ENCODE measurements around the gene LRTM2.

Gene LRTM2

DNA sequence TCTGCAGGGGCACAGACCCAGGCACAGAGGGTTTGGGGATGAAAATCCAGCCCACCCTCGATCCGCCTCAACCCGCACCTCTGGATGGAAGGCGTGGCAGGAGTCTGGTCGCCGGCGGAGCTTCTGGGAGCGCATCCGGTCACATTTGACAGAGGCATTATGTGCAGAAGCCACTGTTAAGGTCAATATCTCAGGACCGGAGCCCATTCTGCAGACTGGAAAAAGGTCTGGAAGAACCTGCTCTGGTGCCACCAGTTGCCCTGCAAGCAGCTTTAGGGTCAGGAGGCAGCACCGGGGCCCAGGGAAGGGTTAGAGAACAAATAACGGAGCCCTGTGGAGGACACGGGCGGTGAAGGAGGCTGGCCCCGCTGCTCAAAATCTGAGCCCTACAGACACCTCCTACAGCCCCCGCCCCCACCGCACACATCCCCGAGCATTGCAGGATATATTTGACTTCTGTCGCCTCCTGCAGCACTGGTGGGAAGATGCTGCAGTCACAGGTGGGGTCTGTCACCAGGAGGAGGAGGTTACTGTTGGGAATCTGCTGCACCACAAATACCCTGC is 25.1 kb upstream of the LRTM2 start:
- ATAC-seq = no peak
- no peak for TF ChIP-seq BACH2 (CRISPR knock-in tag; IDR thresholded peaks at IDR 0.05; ENCODE audit: borderline replicate concordance)
- no peak for TF ChIP-seq PPARA (CRISPR knock-in tag; IDR thresholded peaks at IDR 0.05; ENCODE audit: borderline replicate concordance)
- no peak for TF ChIP-seq TCF4 (CRISPR knock-in tag; IDR thresholded peaks at IDR 0.05; ENCODE audit: borderline replicate concordance)
- no peak for TF ChIP-seq GLIS3 (CRISPR knock-in tag; IDR thresholded peaks at IDR 0.05)
- TF ChIP-seq, protein P1, sequence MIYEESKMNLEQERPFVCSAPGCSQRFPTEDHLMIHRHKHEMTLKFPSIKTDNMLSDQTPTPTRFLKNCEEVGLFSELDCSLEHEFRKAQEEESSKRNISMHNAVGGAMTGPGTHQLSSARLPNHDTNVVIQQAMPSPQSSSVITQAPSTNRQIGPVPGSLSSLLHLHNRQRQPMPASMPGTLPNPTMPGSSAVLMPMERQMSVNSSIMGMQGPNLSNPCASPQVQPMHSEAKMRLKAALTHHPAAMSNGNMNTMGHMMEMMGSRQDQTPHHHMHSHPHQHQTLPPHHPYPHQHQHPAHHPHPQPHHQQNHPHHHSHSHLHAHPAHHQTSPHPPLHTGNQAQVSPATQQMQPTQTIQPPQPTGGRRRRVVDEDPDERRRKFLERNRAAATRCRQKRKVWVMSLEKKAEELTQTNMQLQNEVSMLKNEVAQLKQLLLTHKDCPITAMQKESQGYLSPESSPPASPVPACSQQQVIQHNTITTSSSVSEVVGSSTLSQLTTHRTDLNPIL (CRISPR knock-in tag; IDR thresholded peaks at IDR 0.05; ENCODE audit: low read depth) = no peak
- TF ChIP-seq, protein P2, sequence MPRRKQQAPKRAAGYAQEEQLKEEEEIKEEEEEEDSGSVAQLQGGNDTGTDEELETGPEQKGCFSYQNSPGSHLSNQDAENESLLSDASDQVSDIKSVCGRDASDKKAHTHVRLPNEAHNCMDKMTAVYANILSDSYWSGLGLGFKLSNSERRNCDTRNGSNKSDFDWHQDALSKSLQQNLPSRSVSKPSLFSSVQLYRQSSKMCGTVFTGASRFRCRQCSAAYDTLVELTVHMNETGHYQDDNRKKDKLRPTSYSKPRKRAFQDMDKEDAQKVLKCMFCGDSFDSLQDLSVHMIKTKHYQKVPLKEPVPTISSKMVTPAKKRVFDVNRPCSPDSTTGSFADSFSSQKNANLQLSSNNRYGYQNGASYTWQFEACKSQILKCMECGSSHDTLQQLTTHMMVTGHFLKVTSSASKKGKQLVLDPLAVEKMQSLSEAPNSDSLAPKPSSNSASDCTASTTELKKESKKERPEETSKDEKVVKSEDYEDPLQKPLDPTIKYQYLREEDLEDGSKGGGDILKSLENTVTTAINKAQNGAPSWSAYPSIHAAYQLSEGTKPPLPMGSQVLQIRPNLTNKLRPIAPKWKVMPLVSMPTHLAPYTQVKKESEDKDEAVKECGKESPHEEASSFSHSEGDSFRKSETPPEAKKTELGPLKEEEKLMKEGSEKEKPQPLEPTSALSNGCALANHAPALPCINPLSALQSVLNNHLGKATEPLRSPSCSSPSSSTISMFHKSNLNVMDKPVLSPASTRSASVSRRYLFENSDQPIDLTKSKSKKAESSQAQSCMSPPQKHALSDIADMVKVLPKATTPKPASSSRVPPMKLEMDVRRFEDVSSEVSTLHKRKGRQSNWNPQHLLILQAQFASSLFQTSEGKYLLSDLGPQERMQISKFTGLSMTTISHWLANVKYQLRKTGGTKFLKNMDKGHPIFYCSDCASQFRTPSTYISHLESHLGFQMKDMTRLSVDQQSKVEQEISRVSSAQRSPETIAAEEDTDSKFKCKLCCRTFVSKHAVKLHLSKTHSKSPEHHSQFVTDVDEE (CRISPR knock-in tag; IDR thresholded peaks at IDR 0.05) = no peak
- TF ChIP-seq ESRRG (CRISPR knock-in tag; IDR thresholded peaks at IDR 0.05) = no peak
- TF ChIP-seq RARB (CRISPR knock-in tag; IDR thresholded peaks at IDR 0.05) = no peak
- TF ChIP-seq SNAI2 (CRISPR knock-in tag; IDR thresholded peaks at IDR 0.05) = no peak
- no peak for TF ChIP-seq ZFP30 (CRISPR knock-in tag; IDR thresholded peaks at IDR 0.05)
- TF ChIP-seq ZNF8 (CRISPR knock-in tag; IDR thresholded peaks at IDR 0.05) = no peak
- TF ChIP-seq ZNF70 (CRISPR knock-in tag; IDR thresholded peaks at IDR 0.05) = no peak
- no peak for TF ChIP-seq CSDC2 (CRISPR knock-in tag; IDR thresholded peaks at IDR 0.05)
- TF ChIP-seq TOX (CRISPR knock-in tag; IDR thresholded peaks at IDR 0.05; ENCODE audit: borderline replicate concordance) = no peak
- TF ChIP-seq ARNTL (CRISPR knock-in tag; IDR thresholded peaks at IDR 0.05; ENCODE audit: borderline replicate concordance, low read depth) = no peak

DNA sequence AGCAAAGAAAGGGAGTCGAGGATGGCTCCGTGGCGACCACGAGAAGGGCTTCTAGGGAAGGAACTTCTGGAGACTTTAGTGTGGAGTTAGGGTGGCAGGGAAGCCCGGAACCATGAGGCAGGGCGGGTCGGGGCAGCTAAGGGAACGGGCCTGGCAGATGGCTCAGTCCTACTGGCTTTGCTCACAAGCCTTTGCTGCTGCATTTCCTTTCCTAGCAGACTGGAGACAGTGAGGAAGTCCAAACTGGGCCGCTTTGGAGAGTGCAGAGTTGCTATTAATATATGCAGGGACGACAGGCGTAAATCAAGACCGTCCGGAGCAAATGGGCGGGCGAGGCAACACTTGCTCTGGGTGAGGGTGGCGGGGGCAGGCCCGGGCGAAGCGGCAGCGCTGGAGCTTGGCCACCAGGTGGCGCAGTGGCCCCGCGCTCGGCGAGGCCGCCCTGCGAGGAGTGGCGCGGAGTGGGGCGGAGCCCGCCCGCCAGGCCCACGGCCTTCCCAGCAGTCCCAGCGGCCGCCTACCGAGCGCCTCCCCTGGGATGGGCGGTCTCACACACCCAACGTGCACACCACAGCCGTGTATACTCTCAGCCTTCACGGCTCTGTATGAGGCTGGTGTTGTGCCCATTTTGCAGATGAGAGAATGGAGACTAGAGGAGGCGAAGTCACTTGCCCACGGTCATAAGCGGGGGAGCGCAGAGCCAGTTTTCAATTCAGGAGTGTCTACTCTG is 24.4 kb upstream of the LRTM2 start:
- ATAC-seq = peak; percentile 96
- TF ChIP-seq, protein P3, sequence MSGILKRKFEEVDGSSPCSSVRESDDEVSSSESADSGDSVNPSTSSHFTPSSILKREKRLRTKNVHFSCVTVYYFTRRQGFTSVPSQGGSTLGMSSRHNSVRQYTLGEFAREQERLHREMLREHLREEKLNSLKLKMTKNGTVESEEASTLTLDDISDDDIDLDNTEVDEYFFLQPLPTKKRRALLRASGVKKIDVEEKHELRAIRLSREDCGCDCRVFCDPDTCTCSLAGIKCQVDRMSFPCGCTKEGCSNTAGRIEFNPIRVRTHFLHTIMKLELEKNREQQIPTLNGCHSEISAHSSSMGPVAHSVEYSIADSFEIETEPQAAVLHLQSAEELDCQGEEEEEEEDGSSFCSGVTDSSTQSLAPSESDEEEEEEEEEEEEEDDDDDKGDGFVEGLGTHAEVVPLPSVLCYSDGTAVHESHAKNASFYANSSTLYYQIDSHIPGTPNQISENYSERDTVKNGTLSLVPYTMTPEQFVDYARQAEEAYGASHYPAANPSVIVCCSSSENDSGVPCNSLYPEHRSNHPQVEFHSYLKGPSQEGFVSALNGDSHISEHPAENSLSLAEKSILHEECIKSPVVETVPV (CRISPR knock-in tag; IDR thresholded peaks at IDR 0.05) = no peak
- peak; percentile 94 for TF ChIP-seq ZFP3 (CRISPR knock-in tag; IDR thresholded peaks at IDR 0.05)

DNA sequence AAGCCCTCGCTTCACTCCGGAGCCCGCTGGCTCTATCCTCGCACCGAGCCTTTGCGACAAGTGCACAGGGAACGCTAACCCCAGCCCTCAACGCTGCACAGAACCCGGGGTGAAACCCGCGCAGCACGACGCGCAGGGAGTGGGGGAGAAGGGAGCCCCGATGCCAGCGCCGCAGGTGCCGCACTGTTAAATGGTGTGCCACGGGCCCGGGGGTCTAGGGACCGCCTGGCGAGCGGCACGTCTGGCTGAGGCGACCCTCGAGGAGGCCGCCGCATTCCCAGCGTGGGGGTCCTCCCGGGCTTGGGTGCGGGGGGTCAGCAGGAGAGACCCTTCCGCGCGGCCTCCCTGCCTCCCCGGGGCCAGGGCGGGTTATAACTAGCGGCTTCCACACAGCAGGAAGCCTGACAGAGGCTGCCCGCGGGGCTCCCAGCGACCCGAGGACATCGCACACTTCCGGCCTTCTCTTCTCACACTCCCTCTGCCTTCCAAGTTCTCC is 23.8 kb upstream of the LRTM2 start:
- no peak for ATAC-seq

More for the DNA sequence above, 23.8 kb upstream of the LRTM2 start:
- TF ChIP-seq, protein P3 (CRISPR knock-in tag; IDR thresholded peaks at IDR 0.05) = no peak
- TF ChIP-seq ARNTL (CRISPR knock-in tag; IDR thresholded peaks at IDR 0.05; ENCODE audit: borderline replicate concordance, low read depth) = no peak
- TF ChIP-seq, protein P4, sequence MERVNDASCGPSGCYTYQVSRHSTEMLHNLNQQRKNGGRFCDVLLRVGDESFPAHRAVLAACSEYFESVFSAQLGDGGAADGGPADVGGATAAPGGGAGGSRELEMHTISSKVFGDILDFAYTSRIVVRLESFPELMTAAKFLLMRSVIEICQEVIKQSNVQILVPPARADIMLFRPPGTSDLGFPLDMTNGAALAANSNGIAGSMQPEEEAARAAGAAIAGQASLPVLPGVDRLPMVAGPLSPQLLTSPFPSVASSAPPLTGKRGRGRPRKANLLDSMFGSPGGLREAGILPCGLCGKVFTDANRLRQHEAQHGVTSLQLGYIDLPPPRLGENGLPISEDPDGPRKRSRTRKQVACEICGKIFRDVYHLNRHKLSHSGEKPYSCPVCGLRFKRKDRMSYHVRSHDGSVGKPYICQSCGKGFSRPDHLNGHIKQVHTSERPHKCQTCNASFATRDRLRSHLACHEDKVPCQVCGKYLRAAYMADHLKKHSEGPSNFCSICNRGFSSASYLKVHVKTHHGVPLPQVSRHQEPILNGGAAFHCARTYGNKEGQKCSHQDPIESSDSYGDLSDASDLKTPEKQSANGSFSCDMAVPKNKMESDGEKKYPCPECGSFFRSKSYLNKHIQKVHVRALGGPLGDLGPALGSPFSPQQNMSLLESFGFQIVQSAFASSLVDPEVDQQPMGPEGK (CRISPR knock-in tag; IDR thresholded peaks at IDR 0.05; ENCODE audit: borderline replicate concordance) = no peak

Data from SK-N-SH treated with all-trans-retinoic acid at 6 μM for 48 hours (cell line).